Smooth muscle cell (in vitro differentiated cells): ENCODE measurements around the gene CLSTN3. TPM values are rescaled to one million over a fixed set of nuclear protein-coding genes. Genes with fewer than 3 reads are reported as not detected.
"Not testable (repeated sequence)": the region's sequence is repeated elsewhere in the genome, so short reads cannot be mapped to it uniquely, and the experiment has no call there.

Experiments
- DNase-seq: peaks from one replicate; lab custom pipeline; 2025; ENCODE audit not compliant: unreplicated experiment; lab: John Stamatoyannopoulos, UW
- H2AFZ ChIP-seq: fragments of 200-600 bp; sonication (generic); 2 replicates; pipeline ENCODE4 v1.6.0; 2016; ENCODE audit warnings: antibody characterized with exemption, low read depth, mild to moderate bottlenecking
- H3F3A ChIP-seq: fragments of 200-600 bp; sonication (generic); 2 replicates; pipeline ENCODE4 v1.6.0; 2017; ENCODE audit warnings: antibody characterized with exemption, low read depth
- H3K27ac ChIP-seq: fragments of 200-600 bp; sonication (generic); 2 replicates; pipeline ENCODE4 v1.5.1; 2016; ENCODE audit warnings: low read depth, mild to moderate bottlenecking
- H3K27me3 ChIP-seq: fragments of 200-600 bp; sonication (generic); 2 replicates; pipeline ENCODE4 v1.6.1; 2016; ENCODE audit warnings: low read depth, mild to moderate bottlenecking
- H3K36me3 ChIP-seq: fragments of 200-600 bp; sonication (generic); 2 replicates; pipeline ENCODE4 v1.5.1; 2016; ENCODE audit warnings: low read depth
- H3K4me1 ChIP-seq: fragments of 200-600 bp; sonication (generic); 2 replicates; pipeline ENCODE4 v1.5.1; 2016; ENCODE audit warnings: low read depth
- H3K4me2 ChIP-seq: fragments of 200-600 bp; sonication (generic); 2 replicates; pipeline ENCODE4 v1.6.0; 2016; ENCODE audit warnings: mild to moderate bottlenecking
- H3K4me3 ChIP-seq: fragments of 200-600 bp; sonication (generic); 2 replicates; pipeline ENCODE4 v1.5.1; 2016; ENCODE audit warnings: mild to moderate bottlenecking
- H3K79me2 ChIP-seq: fragments of 200-600 bp; sonication (generic); 2 replicates; pipeline ENCODE4 v1.6.0; 2016; ENCODE audit warnings: low read depth, mild to moderate bottlenecking
- H3K9ac ChIP-seq: fragments of 200-600 bp; sonication (generic); 2 replicates; pipeline ENCODE4 v1.6.0; 2016; ENCODE audit warnings: low read depth
- H3K9me3 ChIP-seq: fragments of 200-600 bp; sonication (generic); replicated peaks from 2 replicates; pipeline ENCODE4 v1.5.1; 2016; ENCODE audit warnings: low read depth
- H4K20me1 ChIP-seq: fragments of 200-600 bp; sonication (generic); 2 replicates; pipeline ENCODE4 v1.6.0; 2016; ENCODE audit warnings: low read depth
- CTCF ChIP-seq: fragments of 200-600 bp; sonication (generic); IDR thresholded peaks from 2 replicates; pipeline ENCODE4 v1.5.1; 2017; ENCODE audit warnings: borderline replicate concordance, mild to moderate bottlenecking, antibody characterized with exemption; ENCODE audit not compliant: insufficient read depth, poor library complexity, severe bottlenecking
- WGBS: methylation state at CpG from one replicate; pipeline ENCODE4 v1.1.7; 2016; ENCODE audit warnings: low lambda C conversion rate; 5-methylcytosine and 5-hydroxymethylcytosine counted together
- polyA plus RNA-seq: library from polyadenylated mRNA; unstranded; fragments of >200 nt; fragmentation: Nextera tagmentation; extraction: Ambion mirVana; gene quantifications from 2 replicates; pipeline ENCODE4 v1.2.1, GENCODE V29; 2016
- total RNA-seq: library from RNA; depleted of rRNA; stranded (reverse); fragments of >200 nt; gene quantifications from 2 replicates; pipeline ENCODE4 v1.2.3, GENCODE V29; 2014

Gene CLSTN3
- total and polyA plus RNA-seq, 2 experiments from 2014 or later, result 12.4 to 51.0 TPM

DNA sequence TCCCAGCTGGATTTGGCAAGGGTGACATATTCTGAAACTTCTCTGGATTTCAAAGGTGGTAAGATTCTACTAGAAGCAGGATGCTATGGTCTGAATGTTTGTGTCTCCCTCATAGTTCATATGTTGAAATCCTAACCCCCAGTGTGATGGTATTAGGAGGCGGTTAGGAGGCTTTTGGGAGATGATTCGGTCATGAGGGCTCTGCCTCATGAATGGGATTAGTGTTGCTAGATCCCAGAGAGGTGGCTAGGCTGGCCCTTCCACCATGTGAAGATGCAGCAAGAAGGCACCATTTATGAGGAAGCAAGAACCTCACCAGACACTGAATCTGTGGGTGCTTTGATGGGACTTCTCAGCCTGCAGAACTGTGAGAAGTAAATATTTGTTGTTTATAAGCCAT, 48.3 kb downstream of the CLSTN3 start:
- H3K27me3 ChIP-seq, result no peaks in the 10 kb centered on the region
- H3K4me3 ChIP-seq, result no peak overlapping the region
- no peak for TF ChIP-seq CTCF
- no peak overlapping the region for H3K27ac ChIP-seq
- no peaks in the 10 kb centered on the region for H4K20me1 ChIP-seq
- DNase-seq, result no peak
- H2AFZ ChIP-seq, result no peak overlapping the region
- H3K4me1 ChIP-seq, result no peaks in the 10 kb centered on the region
- no peak overlapping the region for H3K4me2 ChIP-seq
- H3F3A ChIP-seq, result no peaks in the 10 kb centered on the region
- peaks cover under 1% of the 10 kb centered on the region for H3K9me3 ChIP-seq
- no peaks in the 10 kb centered on the region for H3K36me3 ChIP-seq
- 91% methylated on average over 2 of the region's 2 CpGs for WGBS
- no peaks in the 10 kb centered on the region for H3K79me2 ChIP-seq
- no peak overlapping the region for H3K9ac ChIP-seq

DNA sequence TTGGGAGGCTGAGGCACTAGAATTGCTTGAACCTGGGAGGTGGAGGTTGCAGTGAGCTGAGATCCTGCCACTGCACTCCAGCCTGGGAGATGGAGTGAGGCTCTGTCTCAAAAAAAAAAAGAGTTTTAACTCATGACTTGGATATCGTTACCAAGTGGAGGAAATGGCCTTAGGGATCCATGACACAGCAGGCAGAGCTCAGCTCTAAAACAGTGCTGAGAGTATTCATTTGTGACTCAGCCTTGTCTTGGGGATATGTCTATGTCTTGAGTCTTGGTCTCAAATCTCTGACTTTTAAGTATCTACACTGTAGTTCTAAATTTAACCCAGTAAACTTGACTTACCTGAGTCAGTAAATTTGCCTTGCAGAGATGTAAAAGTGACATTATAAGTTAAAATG, 50.5 kb downstream of the CLSTN3 start:
- Histone ChIP-seq H4K20me1 (no peaks in the 10 kb centered on the region), H3K27ac (no peak overlapping the region), H3K27me3 (no peaks in the 10 kb centered on the region), H3K79me2 (no peaks in the 10 kb centered on the region), H3K4me1 (no peaks in the 10 kb centered on the region), H2AFZ (no peak overlapping the region), H3K4me3 (no peak overlapping the region), H3K36me3 (no peaks in the 10 kb centered on the region), H3K4me2 (no peak overlapping the region), H3K9ac (no peak overlapping the region), H3K9me3 (no peaks in the 10 kb centered on the region), H3F3A (no peaks in the 10 kb centered on the region)
- no peak for TF ChIP-seq CTCF
- DNase-seq, result no peak
- WGBS, result 94% methylated on average over 1 of the region's 1 CpG

DNA sequence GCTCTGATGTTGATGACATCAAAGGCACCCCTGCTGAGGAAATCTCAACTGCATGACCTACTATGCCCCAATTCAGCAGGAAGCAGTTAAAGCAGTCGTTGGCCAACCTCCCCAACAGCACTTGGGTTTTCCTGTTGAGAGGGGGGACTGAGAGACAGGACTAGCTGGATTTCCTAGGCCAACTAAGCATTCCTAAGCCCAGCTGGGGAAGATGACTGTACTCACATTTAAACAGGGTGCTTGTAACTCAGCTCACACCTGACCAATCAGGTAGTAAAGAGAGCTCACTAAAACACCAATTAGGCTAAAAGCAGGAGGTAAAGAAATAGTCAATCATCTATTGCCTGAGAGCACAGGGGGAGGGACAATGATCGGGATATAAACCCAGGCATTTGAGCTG, 55.9 kb downstream of the CLSTN3 start:
- H3K36me3 ChIP-seq, H3K4me3 ChIP-seq, DNase-seq, H3K27ac ChIP-seq, H3K4me2 ChIP-seq, H3K9me3 ChIP-seq, H3K4me1 ChIP-seq, H3K9ac ChIP-seq, H2AFZ ChIP-seq, H3K27me3 ChIP-seq, H4K20me1 ChIP-seq, H3F3A ChIP-seq, H3K79me2 ChIP-seq: not testable (repeated sequence)
- WGBS, result 56% methylated on average over 2 of the region's 2 CpGs

GRCh38 chr12:7188562-7189397, 58.6 kb downstream of the CLSTN3 start:
- Histone ChIP-seq H3K4me3 (peak overlapping the region; percentile 66), H3K27me3 (no peaks in the 10 kb centered on the region), H3K27ac (peak overlapping the region; percentile 88), H3K4me2 (peak overlapping the region; percentile 89), H4K20me1 (no peaks in the 10 kb centered on the region), H3K9me3 (no peaks in the 10 kb centered on the region), H3K4me1 (peaks cover 10% of the 10 kb centered on the region), H3K9ac (peak overlapping the region; percentile 87), H3F3A (peaks cover 4% of the 10 kb centered on the region), H2AFZ (peak overlapping the region; percentile 96), H3K79me2 (no peaks in the 10 kb centered on the region), H3K36me3 (no peaks in the 10 kb centered on the region)
- WGBS, result 3% methylated on average over 21 of the region's 21 CpGs
- peak; percentile 30 for DNase-seq
- peak; percentile 51 for TF ChIP-seq CTCF
